ENCODE data around the gene FGF4. TPM values are rescaled to one million over a fixed set of nuclear protein-coding genes. Genes with fewer than 3 reads are reported as not detected.

FGF4 gene
- total RNA-seq, 1 experiment from 2014 or later: not detected

DNA sequence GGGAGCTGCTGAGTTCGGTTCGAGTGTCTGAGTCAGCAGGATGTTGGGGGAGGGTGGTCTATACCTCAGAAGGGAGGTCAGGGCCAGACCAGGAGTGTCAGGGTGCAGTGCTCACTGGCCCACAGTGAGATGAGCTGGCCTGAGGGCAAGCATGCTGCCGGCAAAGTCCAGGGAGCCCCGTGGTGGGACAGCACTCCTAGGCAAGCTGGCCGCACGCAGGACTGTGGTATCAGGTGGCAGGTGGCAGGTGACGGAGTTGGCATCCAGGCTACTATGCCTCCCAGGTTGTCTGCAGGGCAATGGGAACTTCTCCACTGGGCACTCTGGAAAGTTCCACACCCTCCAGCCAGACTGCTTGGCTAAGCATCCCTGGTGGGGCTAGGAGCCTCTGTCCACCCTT lies 39.3 kb upstream of the FGF4 start:
- CTCF ChIA-PET: no interaction called here
- Mint-ChIP-seq H3K4me1 (ENCODE audit: low read depth, unreplicated experiment) (no peaks in the 10 kb centered on the region), H3K27ac (ENCODE audit: unreplicated experiment) (no peak overlapping the region), H3K36me3 (ENCODE audit: insufficient read depth, unreplicated experiment) (no peaks in the 10 kb centered on the region), H3K9me3 (ENCODE audit: unreplicated experiment) (no peaks in the 10 kb centered on the region), H3K27me3 (ENCODE audit: insufficient read depth, unreplicated experiment) (peaks cover 16% of the 10 kb centered on the region), H3K4me3 (ENCODE audit: unreplicated experiment) (no peak overlapping the region)
- peaks cover 23% of the 10 kb centered on the region for H3K4me1 ChIP-seq
- no peak overlapping the region for H3K4me3 ChIP-seq (ENCODE audit: low read depth, low read length)
- intact Hi-C loops (cut with micrococcal nuclease; ENCODE audit: unreplicated experiment): no loop called here
- POLR2A ChIA-PET: no interaction called here
- no peaks in the 10 kb centered on the region for H3K36me3 ChIP-seq (ENCODE audit: control insufficient read depth, insufficient read depth, low read length)
- TF ChIP-seq, protein P1, sequence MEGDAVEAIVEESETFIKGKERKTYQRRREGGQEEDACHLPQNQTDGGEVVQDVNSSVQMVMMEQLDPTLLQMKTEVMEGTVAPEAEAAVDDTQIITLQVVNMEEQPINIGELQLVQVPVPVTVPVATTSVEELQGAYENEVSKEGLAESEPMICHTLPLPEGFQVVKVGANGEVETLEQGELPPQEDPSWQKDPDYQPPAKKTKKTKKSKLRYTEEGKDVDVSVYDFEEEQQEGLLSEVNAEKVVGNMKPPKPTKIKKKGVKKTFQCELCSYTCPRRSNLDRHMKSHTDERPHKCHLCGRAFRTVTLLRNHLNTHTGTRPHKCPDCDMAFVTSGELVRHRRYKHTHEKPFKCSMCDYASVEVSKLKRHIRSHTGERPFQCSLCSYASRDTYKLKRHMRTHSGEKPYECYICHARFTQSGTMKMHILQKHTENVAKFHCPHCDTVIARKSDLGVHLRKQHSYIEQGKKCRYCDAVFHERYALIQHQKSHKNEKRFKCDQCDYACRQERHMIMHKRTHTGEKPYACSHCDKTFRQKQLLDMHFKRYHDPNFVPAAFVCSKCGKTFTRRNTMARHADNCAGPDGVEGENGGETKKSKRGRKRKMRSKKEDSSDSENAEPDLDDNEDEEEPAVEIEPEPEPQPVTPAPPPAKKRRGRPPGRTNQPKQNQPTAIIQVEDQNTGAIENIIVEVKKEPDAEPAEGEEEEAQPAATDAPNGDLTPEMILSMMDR (IDR thresholded peaks at IDR 0.05; ENCODE audit: insufficient read depth in 1 of 2, low read depth in 1 of 2, low read length in 1 of 2, severe bottlenecking in 1 of 2, unreplicated experiment in 1 of 2): no peak
- H3K9me3 ChIP-seq: no peaks in the 10 kb centered on the region
- DNase-seq: no peak
- no TSS peak for BruUV-seq (replicated peaks)
- peaks cover 14% of the 10 kb centered on the region for H3K27me3 ChIP-seq (replicated peaks; ENCODE audit: control insufficient read depth, insufficient read depth, low read length)

DNA sequence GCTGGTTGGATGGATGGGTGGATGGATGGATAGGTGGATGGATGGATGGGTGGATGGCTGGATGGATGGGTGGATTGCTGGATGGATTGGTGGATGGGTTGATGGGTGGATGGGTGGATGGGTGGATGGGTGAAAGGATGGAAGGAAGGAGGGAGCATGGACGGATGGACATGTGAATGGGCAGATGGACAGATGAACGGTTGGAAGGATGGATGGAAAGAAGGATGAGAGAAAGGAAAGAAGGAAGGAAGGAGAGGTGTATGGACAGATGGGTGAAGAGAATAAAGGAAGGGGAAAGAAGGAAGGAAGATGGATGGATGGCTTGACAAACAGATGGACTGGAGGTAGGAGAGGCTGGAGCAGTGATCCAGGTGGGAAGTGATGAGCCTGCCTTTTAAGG lies 38.7 kb upstream of the FGF4 start:
- TF ChIP-seq, protein P1 (IDR thresholded peaks at IDR 0.05; ENCODE audit: insufficient read depth in 1 of 2, low read depth in 1 of 2, low read length in 1 of 2, severe bottlenecking in 1 of 2, unreplicated experiment in 1 of 2): no peak
- Histone ChIP-seq H3K36me3 (ENCODE audit: control insufficient read depth, insufficient read depth, low read length) (no peaks in the 10 kb centered on the region), H3K9me3 (no peaks in the 10 kb centered on the region), H3K4me1 (peaks cover 23% of the 10 kb centered on the region), H3K27me3 (replicated peaks; ENCODE audit: control insufficient read depth, insufficient read depth, low read length) (peaks cover 13% of the 10 kb centered on the region), H3K4me3 (ENCODE audit: low read depth, low read length) (no peak overlapping the region)
- no TSS peak for BruUV-seq (replicated peaks)
- Mint-ChIP-seq H3K9me3 (ENCODE audit: unreplicated experiment) (no peaks in the 10 kb centered on the region), H3K4me1 (ENCODE audit: low read depth, unreplicated experiment) (no peaks in the 10 kb centered on the region), H3K4me3 (ENCODE audit: unreplicated experiment) (no peak overlapping the region), H3K36me3 (ENCODE audit: insufficient read depth, unreplicated experiment) (no peaks in the 10 kb centered on the region), H3K27ac (ENCODE audit: unreplicated experiment) (no peak overlapping the region), H3K27me3 (ENCODE audit: insufficient read depth, unreplicated experiment) (peaks cover 16% of the 10 kb centered on the region)
- DNase-seq: no peak
- CTCF ChIA-PET: no interaction called here
- POLR2A ChIA-PET: no interaction called here
- intact Hi-C loops (cut with micrococcal nuclease; ENCODE audit: unreplicated experiment): no loop called here

DNA sequence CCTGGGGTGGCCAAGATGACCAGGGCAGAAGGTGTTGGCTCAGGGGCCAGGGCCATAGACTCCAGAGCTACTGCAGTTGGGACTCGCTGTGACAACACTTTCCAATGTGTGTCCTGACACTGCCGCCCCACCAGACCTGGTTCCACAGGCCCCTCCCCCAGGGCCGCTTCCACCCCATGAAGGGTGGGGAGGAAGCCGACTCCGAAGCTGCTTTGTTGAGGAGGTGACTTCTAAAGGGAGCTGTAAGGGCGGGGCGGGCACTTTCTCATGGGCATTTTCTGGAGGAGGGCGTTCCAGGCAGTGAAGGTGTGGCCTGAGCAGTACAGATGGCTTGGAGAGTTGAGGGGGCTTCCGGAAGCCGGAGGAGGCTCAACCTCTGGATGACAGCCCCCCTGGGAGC lies 37.8 kb upstream of the FGF4 start:
- Mint-ChIP-seq H3K4me1 (ENCODE audit: low read depth, unreplicated experiment) (no peaks in the 10 kb centered on the region), H3K4me3 (ENCODE audit: unreplicated experiment) (no peak overlapping the region), H3K27ac (ENCODE audit: unreplicated experiment) (no peak overlapping the region), H3K9me3 (ENCODE audit: unreplicated experiment) (no peaks in the 10 kb centered on the region), H3K27me3 (ENCODE audit: insufficient read depth, unreplicated experiment) (peaks cover 16% of the 10 kb centered on the region), H3K36me3 (ENCODE audit: insufficient read depth, unreplicated experiment) (no peaks in the 10 kb centered on the region)
- BruUV-seq (replicated peaks): no TSS peak
- ChIA-PET CTCF (interaction anchor here (0.6 kb wide), 1 partner anchor 95 kb away, joined by 3 read pairs; no protein-coding TSS in a partner anchor), POLR2A (no interaction called here)
- Histone ChIP-seq H3K9me3 (no peaks in the 10 kb centered on the region), H3K4me3 (ENCODE audit: low read depth, low read length) (no peak overlapping the region), H3K36me3 (ENCODE audit: control insufficient read depth, insufficient read depth, low read length) (no peaks in the 10 kb centered on the region), H3K4me1 (peaks cover 14% of the 10 kb centered on the region), H3K27me3 (replicated peaks; ENCODE audit: control insufficient read depth, insufficient read depth, low read length) (peaks cover 13% of the 10 kb centered on the region)
- intact Hi-C loops (cut with micrococcal nuclease; ENCODE audit: unreplicated experiment): no loop called here
- TF ChIP-seq, protein P1 (IDR thresholded peaks at IDR 0.05; ENCODE audit: insufficient read depth in 1 of 2, low read depth in 1 of 2, low read length in 1 of 2, severe bottlenecking in 1 of 2, unreplicated experiment in 1 of 2): no peak
- DNase-seq: no peak
